CD4-positive, alpha-beta T cell treated with Interleukin-4 for 4 hours (primary cell): ENCODE data around the gene GTPBP10.
"Not testable (repeated sequence)": the region's sequence is repeated elsewhere in the genome, so short reads cannot be mapped to it uniquely, and the experiment has no call there.

Source experiments
- DNase-seq: peaks from one replicate; pipeline ENCODE4 v3.0.0-alpha.2; 2020

Gene GTPBP10

GRCh38 chr7:90346336-90347125, at the start of gene GTPBP10:
TSS of gene GTPBP10 (plus strand) at chr7:90346716. CDS start at chr7:90346742, 26 bp downstream.
- peak; percentile 95 for DNase-seq

GRCh38 chr7:90298145-90299038, 48.1 kb upstream of the GTPBP10 start:
- DNase-seq, result peak; percentile 7

GRCh38 chr7:90303241-90303640, 43.3 kb upstream of the GTPBP10 start:
- DNase-seq, result no peak

GRCh38 chr7:90309872-90310271, 36.6 kb upstream of the GTPBP10 start:
- no peak for DNase-seq

GRCh38 chr7:90311175-90311574, 35.3 kb upstream of the GTPBP10 start:
- DNase-seq, result no peak

GRCh38 chr7:90312745-90313144, 33.8 kb upstream of the GTPBP10 start:
- peak; percentile 4 for DNase-seq

- no peak for DNase-seq
Measured at GRCh38 chr7:90313907-90314306, 32.6 kb upstream of the GTPBP10 start.

GRCh38 chr7:90320014-90320413, 26.5 kb upstream of the GTPBP10 start:
- DNase-seq, result no peak

GRCh38 chr7:90320418-90320800, 26.1 kb upstream of the GTPBP10 start:
- no peak for DNase-seq

GRCh38 chr7:90320801-90321494, 25.6 kb upstream of the GTPBP10 start, which contains the start of gene FAM237B:
TSS of gene FAM237B (minus strand) at chr7:90321304. CDS start at chr7:90319748, 1,556 bp downstream.
- DNase-seq, result no peak

- no peak for DNase-seq
Measured at GRCh38 chr7:90322837-90323236, 23.7 kb upstream of the GTPBP10 start.

GRCh38 chr7:90326500-90326899, 20.0 kb upstream of the GTPBP10 start:
- no peak for DNase-seq

GRCh38 chr7:90334193-90334843, 12.2 kb upstream of the GTPBP10 start:
- no peak for DNase-seq

- DNase-seq, result not testable (repeated sequence)
Measured at GRCh38 chr7:90334926-90335325, 11.6 kb upstream of the GTPBP10 start.

GRCh38 chr7:90337106-90337505, 9.4 kb upstream of the GTPBP10 start:
- no peak for DNase-seq

- no peak for DNase-seq
Measured at GRCh38 chr7:90345016-90345415, 1.5 kb upstream of the GTPBP10 start.

GRCh38 chr7:90345595-90346335, 751 bp upstream of the GTPBP10 start:
- peak; percentile 3 for DNase-seq

GRCh38 chr7:90347759-90348158, 1.2 kb downstream of the GTPBP10 start:
- DNase-seq, result no peak

GRCh38 chr7:90349305-90349704, 2.8 kb downstream of the GTPBP10 start:
- DNase-seq, result no peak

- DNase-seq, result not testable (repeated sequence)
Measured at GRCh38 chr7:90350032-90350431, 3.5 kb downstream of the GTPBP10 start.

- DNase-seq, result no peak
Measured at GRCh38 chr7:90351987-90352386, 5.5 kb downstream of the GTPBP10 start.

GRCh38 chr7:90383422-90383821, 36.9 kb downstream of the GTPBP10 start:
- no peak for DNase-seq
